Measurements from ENCODE around the gene LBHD2. TPM values are rescaled to one million over a fixed set of nuclear protein-coding genes. Genes with fewer than 3 reads are reported as not detected.
"Not testable (repeated sequence)": the region's sequence is repeated elsewhere in the genome, so short reads cannot be mapped to it uniquely, and the experiment has no call there.

The LBHD2 gene
- total RNA-seq, 2 donors from 2014 or later = not detected

DNA sequence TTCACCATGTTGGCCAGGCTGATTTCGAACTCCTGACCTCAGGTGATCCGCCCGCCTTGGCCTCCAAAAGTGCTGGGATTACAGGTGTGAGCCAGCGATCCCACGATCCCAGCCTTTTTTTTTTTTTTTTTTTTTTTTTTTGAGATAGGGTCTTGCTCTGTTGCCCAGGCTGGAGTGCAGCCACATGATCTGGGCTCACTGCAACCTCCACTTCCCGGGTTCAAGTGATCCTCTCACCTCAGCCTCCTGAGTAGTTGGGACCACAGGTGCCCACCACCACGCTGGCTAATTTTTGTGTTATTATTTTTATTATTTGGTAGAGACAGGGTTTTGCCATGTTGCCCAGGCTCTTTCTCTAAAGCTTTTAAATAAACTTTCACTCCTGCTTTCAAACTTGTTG is 33.5 kb downstream of the LBHD2 start:
- Mint-ChIP-seq H3K4me1 (peaks cover 19% of the 10 kb centered on the region), H3K27me3 (peaks cover 19% of the 10 kb centered on the region)
- not testable (repeated sequence) for DNase-seq; H3K36me3 Mint-ChIP-seq (ENCODE audit: low read depth); H3K27ac Mint-ChIP-seq; ATAC-seq; H3K4me3 Mint-ChIP-seq; H3K9me3 ChIP-seq (ENCODE audit: control insufficient read depth, low read length, poor library complexity, severe bottlenecking)

- Mint-ChIP-seq H3K27me3 (peaks cover 19% of the 10 kb centered on the region), H3K36me3 (ENCODE audit: low read depth) (no peaks in the 10 kb centered on the region), H3K27ac (no peak overlapping the region), H3K4me1 (peaks cover 18% of the 10 kb centered on the region), H3K4me3 (no peak overlapping the region)
- DNase-seq (no peak), ATAC-seq (no peak)
- no peaks in the 10 kb centered on the region for H3K9me3 ChIP-seq (ENCODE audit: control insufficient read depth, low read length, poor library complexity, severe bottlenecking)
Measured at GRCh38 chr14:103118018-103118662, 34.1 kb downstream of the LBHD2 start.

DNA sequence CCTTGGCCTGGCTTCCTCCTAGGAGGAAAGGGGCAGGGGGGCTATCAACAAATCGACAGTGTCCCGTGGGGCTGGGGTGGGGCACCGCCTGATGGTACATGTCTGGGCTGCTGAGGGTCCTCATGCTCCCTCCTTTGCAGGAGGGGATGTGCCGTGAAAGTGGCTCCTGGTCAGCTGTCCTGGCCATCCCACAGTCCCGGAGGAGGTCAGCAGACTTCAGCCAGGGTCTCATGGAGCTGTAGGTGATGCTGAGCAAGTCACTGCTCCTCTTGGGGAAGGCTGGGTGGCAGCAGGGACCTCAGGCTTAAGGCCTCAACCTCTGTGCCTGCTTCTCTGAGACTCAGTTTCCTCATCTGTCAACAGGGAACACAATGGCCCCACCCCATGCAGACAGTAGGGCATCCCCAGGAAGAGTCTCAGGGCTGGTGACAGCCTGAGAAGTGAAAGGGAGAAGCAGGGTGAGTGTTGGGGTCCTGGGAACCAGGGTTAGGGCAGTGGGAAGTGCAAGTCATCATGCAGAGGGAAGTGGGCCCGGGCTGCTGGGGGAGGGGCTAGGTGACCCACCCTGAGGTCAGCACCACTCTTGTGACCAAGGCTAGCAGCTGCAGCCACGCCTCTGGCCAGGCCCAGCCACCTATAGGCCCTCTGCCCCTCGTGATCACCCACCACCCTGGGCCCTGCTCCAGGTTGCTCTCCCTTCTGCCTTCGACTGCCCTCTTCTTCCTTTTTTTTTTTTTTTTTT is 34.8 kb downstream of the LBHD2 start:
- peaks cover 19% of the 10 kb centered on the region for H3K27me3 Mint-ChIP-seq
- no peak overlapping the region for H3K27ac Mint-ChIP-seq
- ATAC-seq (peak; percentile 58), DNase-seq (no peak)
- H3K4me1 Mint-ChIP-seq = peaks cover 16% of the 10 kb centered on the region
- no peaks in the 10 kb centered on the region for H3K36me3 Mint-ChIP-seq (ENCODE audit: low read depth)
- no peaks in the 10 kb centered on the region for H3K9me3 ChIP-seq (ENCODE audit: control insufficient read depth, low read length, poor library complexity, severe bottlenecking)
- no peak overlapping the region for H3K4me3 Mint-ChIP-seq

DNA sequence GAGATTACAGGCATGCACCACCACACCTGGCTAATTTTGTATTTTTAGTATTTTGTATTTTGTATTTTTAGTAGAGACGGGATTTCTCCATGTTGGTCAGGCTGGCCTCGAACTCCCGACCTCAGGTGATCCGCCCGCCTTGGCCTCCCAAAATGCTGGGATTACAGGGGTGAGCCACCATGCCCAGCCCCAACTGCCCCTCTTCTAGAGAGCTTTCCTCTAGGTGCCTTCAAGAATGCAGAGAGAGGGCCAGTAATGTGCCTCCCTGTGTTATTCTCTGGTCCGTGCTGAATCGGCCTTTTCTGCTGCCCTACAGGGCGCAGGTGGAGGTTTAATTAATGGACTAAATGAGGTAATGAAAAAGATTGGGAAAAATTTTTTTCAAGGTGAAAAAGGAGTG is 35.5 kb downstream of the LBHD2 start:
- not testable (repeated sequence) for DNase-seq

DNA sequence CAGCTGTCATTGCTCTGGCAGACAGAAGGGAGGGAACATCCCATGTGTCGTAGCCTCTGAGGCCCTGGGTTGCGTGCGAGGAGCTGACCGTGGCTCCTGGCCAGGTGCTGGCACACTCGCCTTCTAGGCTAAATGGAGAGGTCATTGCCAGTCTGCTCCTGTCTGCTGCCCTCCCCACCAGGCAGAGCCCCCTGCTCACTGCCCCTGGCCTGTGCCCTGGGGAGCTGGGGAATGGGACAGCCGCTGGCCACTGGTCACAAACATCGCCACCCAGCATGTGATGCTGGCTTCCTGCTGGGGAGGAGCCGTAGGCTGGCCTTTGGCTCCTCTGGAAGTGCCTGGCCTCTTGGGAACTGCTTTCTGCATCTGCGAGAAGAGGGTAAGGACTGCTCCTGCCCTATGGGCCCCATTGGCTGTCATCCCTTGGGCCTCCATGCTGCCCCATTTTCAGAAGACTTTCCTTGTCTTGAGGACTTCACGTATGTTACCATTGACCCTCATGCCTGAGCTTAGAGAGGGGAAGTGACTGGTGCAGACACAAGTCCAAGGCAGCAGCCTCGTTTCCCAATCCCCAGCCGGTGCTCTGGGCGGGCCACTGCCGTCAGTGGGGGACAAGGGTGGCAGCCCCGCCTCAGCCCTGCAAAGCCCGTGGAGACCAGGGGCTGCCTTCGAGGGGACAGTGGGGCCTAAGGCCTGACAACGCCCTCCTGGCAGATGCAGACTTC is 37.3 kb downstream of the LBHD2 start:
- no peak overlapping the region for H3K27ac Mint-ChIP-seq
- peaks cover 24% of the 10 kb centered on the region for H3K27me3 Mint-ChIP-seq
- no peak overlapping the region for H3K4me3 Mint-ChIP-seq
- H3K36me3 Mint-ChIP-seq (ENCODE audit: low read depth) = no peaks in the 10 kb centered on the region
- no peak for ATAC-seq
- DNase-seq = no peak
- peaks cover 11% of the 10 kb centered on the region for H3K4me1 Mint-ChIP-seq
- no peaks in the 10 kb centered on the region for H3K9me3 ChIP-seq (ENCODE audit: control insufficient read depth, low read length, poor library complexity, severe bottlenecking)

More for the DNA sequence above, 35.5 kb downstream of the LBHD2 start:
- not testable (repeated sequence) for H3K9me3 ChIP-seq (ENCODE audit: control insufficient read depth, low read length, poor library complexity, severe bottlenecking); H3K4me3 Mint-ChIP-seq; ATAC-seq; H3K36me3 Mint-ChIP-seq (ENCODE audit: low read depth); H3K27ac Mint-ChIP-seq
- Mint-ChIP-seq H3K4me1 (peaks cover 19% of the 10 kb centered on the region), H3K27me3 (peaks cover 24% of the 10 kb centered on the region)

DNA sequence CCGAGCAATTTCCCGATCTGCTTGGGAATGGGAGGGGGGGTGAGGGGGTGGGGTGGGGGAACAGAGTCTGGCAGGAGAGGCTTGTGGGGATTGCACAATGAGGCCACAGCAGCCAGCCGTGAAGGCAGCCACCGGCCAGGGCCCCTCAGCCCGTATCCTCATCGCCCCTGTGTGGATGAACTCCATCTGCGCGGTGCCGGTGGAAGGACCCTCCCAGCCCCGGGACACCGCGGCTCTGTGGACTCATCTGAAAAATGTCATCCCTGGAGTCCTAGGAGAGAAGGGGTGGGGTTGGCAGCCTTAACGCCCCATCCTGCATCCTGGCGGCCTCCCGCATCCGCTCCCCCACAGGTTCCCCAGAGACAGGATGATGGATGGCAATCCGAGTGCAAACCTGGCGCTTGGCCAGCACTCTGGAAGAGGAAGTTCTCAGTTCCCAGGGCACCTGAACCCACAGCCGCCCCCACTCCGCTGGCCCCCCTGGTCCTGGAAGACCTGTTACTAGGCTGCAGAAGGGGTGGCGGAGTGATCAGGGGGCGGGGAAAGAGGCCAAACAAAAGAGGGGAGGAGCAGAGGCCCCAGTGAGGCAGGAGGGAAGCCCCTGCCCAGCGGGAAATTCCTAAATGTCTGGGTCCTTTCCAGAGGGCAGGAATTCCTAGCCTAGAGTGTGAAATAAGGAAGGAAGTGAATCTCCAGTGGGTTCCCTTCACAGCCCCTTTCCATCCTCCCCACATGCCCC is 38.0 kb downstream of the LBHD2 start:
- Mint-ChIP-seq H3K36me3 (ENCODE audit: low read depth) (no peaks in the 10 kb centered on the region), H3K27ac (no peak overlapping the region), H3K27me3 (peaks cover 24% of the 10 kb centered on the region), H3K4me1 (peaks cover 11% of the 10 kb centered on the region), H3K4me3 (peak overlapping the region; percentile 71)
- H3K9me3 ChIP-seq (ENCODE audit: control insufficient read depth, low read length, poor library complexity, severe bottlenecking) = no peaks in the 10 kb centered on the region
- DNase-seq = no peak
- ATAC-seq = no peak

DNA sequence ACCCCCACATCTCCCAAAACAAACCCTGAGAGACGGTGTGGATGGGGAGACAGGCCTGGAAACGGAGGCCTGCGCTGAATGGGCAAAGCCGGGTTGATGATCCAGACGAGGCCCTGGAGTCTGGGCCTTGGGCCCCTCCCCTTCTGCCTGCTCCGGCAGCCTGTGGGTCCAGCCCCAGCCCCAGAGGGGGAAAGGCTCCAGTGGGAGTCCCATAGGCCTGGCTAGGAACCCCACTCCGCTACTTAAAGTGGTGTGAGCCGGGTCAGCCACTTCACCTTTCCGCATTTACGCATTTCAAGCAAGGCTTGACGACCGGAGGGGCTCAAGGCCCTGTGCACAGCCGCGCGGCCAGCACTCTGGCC is 38.6 kb downstream of the LBHD2 start:
- DNase-seq = no peak
- H3K4me3 Mint-ChIP-seq = peak overlapping the region; percentile 39
- H3K27ac Mint-ChIP-seq = no peak overlapping the region
- no peaks in the 10 kb centered on the region for H3K9me3 ChIP-seq (ENCODE audit: control insufficient read depth, low read length, poor library complexity, severe bottlenecking)
- peaks cover 24% of the 10 kb centered on the region for H3K27me3 Mint-ChIP-seq
- H3K4me1 Mint-ChIP-seq = peaks cover 11% of the 10 kb centered on the region
- no peak for ATAC-seq
- H3K36me3 Mint-ChIP-seq (ENCODE audit: low read depth) = no peaks in the 10 kb centered on the region

DNA sequence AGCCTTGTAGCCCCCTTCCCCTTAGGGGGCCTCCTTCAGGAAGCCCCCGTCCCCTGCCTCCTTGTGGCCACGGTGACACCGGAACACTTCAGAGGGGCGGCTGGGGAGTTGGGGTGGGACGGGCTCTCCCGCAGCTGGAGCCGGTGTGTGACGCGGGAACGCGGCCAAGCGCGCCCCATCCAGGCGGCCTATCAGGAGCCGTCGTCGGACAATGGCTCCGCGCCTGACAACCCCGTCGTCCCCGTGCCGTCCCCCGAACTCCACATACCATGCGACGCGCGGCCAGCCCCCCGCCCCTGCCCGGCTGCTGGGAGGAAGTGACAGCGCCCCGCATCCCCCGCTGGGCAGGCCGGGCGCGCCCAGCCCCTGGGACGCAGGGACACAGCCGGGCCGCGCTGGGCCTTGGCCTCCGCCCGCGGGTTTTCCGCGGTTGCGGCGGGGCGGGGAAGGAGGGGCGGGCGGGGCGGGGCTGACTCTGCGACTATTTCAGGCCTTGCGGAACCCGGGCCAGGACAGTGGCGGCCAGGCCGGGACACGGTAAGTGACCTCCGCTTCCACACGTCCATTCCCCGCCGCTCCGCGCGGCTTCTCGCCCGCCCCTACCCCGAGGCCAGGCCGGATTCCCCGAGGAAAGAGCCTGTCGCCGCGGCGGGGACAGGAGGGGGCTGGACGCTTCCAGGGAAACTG is 39.1 kb downstream of the LBHD2 start, which contains the start of gene TNFAIP2:
Gene TNFAIP2 (plus strand): TSS at position 515 of the 687 bp plus-strand sequence. CDS start 2,997 bp downstream, outside the sequence.
- Mint-ChIP-seq H3K4me3 (peak within 1 kb of the TSS; percentile 71), H3K27ac (no peak within 1 kb of the TSS), H3K27me3 (peaks cover 24% of the 10 kb centered on the region), H3K36me3 (ENCODE audit: low read depth) (no peaks in the 10 kb centered on the region), H3K4me1 (peaks cover 11% of the 10 kb centered on the region)
- DNase-seq (no peak), ATAC-seq (peak; percentile 47)
- H3K9me3 ChIP-seq (ENCODE audit: control insufficient read depth, low read length, poor library complexity, severe bottlenecking) = no peaks in the 10 kb centered on the region

GRCh38 chr14:103123634-103124500 is 39.9 kb downstream of the LBHD2 start:
- no peaks in the 10 kb centered on the region for H3K9me3 ChIP-seq (ENCODE audit: control insufficient read depth, low read length, poor library complexity, severe bottlenecking)
- DNase-seq (no peak), ATAC-seq (no peak)
- peak overlapping the region; percentile 65 for H3K4me3 Mint-ChIP-seq
- H3K36me3 Mint-ChIP-seq (ENCODE audit: low read depth) = no peaks in the 10 kb centered on the region
- peaks cover 11% of the 10 kb centered on the region for H3K4me1 Mint-ChIP-seq
- H3K27ac Mint-ChIP-seq = no peak overlapping the region
- H3K27me3 Mint-ChIP-seq = peaks cover 32% of the 10 kb centered on the region

- Mint-ChIP-seq H3K27ac (no peak overlapping the region), H3K36me3 (ENCODE audit: low read depth) (no peaks in the 10 kb centered on the region), H3K27me3 (peaks cover 38% of the 10 kb centered on the region), H3K4me3 (no peak overlapping the region), H3K4me1 (peaks cover 11% of the 10 kb centered on the region)
- DNase-seq = no peak
- ATAC-seq = no peak
- H3K9me3 ChIP-seq (ENCODE audit: control insufficient read depth, low read length, poor library complexity, severe bottlenecking) = no peaks in the 10 kb centered on the region
Measured at GRCh38 chr14:103124501-103125001, 40.5 kb downstream of the LBHD2 start.

- Mint-ChIP-seq H3K36me3 (ENCODE audit: low read depth) (no peaks in the 10 kb centered on the region), H3K4me3 (no peak overlapping the region), H3K27me3 (peaks cover 32% of the 10 kb centered on the region), H3K27ac (no peak overlapping the region), H3K4me1 (peaks cover 11% of the 10 kb centered on the region)
- no peaks in the 10 kb centered on the region for H3K9me3 ChIP-seq (ENCODE audit: control insufficient read depth, low read length, poor library complexity, severe bottlenecking)
- DNase-seq = no peak
- ATAC-seq = no peak
Measured at GRCh38 chr14:103125098-103126070, 41.4 kb downstream of the LBHD2 start.

All from T-helper 17 cell (primary cell).